Neural cell (in vitro differentiated cells): Measurements from ENCODE around the gene BCAS1.

Source experiments
- EZH2 ChIP-seq: fragments of 200-600, 300-800 bp; shearing (Covaris generic), sonication (generic); IDR thresholded peaks from 2 replicates; pipeline ENCODE4 v1.6.1; 2014; ENCODE audit warnings: antibody characterized with exemption, low read length, borderline replicate concordance, mild to moderate bottlenecking; ENCODE audit not compliant: insufficient read depth, poor library complexity, severe bottlenecking
- POLR2AphosphoS5 ChIP-seq: IDR thresholded peaks from 2 replicates; pipeline ENCODE4 v1.6.1; 2012
- RAD21 ChIP-seq: fragments of 450-650 bp; conservative IDR thresholded peaks from 2 replicates; pipeline ENCODE4 v1.6.1; 2014; ENCODE audit warnings: antibody characterized with exemption, mild to moderate bottlenecking, moderate library complexity
- SMC3 ChIP-seq: fragments of 450-650 bp; conservative IDR thresholded peaks from 2 replicates; pipeline ENCODE4 v1.6.1; 2014; ENCODE audit warnings: antibody characterized with exemption, mild to moderate bottlenecking, moderate library complexity; ENCODE audit not compliant: poor library complexity
- TAF1 ChIP-seq: IDR thresholded peaks from 2 replicates; pipeline ENCODE4 v1.6.1; 2012; ENCODE audit warnings: low read depth
- TF ChIP-seq, protein P1 (sequence below): fragments of 450-650 bp; IDR thresholded peaks from 2 replicates; pipeline ENCODE4 v1.5.1; 2014; ENCODE audit warnings: antibody characterized with exemption, mild to moderate bottlenecking, moderate library complexity; ENCODE audit not compliant: poor library complexity, severe bottlenecking
- TF ChIP-seq, protein P2 (sequence below): IDR thresholded peaks from 2 replicates; pipeline ENCODE4 v1.6.1; 2012; ENCODE audit warnings: borderline replicate concordance

DNA sequence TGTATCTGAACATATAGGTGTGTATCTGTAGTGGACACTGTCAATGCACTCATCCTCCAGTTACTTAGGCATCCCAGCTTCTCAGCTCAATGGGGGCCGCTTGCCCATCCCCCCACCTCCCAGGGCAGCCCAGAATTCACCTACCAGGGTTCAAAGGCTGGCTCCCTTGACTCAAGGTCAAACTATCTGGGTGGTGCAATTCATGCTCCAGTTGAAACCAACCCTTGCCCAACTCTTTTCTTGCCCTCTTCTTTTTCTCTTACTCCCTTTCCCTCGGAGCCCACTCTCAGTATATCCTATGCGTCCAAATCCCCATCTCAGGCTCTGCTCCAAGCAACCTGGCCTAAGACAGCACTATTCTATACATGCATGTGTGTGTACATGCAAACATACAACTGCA lies 127.4 kb downstream of the BCAS1 start:
- TF ChIP-seq, protein P1, sequence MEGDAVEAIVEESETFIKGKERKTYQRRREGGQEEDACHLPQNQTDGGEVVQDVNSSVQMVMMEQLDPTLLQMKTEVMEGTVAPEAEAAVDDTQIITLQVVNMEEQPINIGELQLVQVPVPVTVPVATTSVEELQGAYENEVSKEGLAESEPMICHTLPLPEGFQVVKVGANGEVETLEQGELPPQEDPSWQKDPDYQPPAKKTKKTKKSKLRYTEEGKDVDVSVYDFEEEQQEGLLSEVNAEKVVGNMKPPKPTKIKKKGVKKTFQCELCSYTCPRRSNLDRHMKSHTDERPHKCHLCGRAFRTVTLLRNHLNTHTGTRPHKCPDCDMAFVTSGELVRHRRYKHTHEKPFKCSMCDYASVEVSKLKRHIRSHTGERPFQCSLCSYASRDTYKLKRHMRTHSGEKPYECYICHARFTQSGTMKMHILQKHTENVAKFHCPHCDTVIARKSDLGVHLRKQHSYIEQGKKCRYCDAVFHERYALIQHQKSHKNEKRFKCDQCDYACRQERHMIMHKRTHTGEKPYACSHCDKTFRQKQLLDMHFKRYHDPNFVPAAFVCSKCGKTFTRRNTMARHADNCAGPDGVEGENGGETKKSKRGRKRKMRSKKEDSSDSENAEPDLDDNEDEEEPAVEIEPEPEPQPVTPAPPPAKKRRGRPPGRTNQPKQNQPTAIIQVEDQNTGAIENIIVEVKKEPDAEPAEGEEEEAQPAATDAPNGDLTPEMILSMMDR = no peak
- TF ChIP-seq POLR2AphosphoS5 (no peak), SMC3 (no peak), EZH2 (no peak), TAF1 (no peak), RAD21 (no peak)
- TF ChIP-seq, protein P2, sequence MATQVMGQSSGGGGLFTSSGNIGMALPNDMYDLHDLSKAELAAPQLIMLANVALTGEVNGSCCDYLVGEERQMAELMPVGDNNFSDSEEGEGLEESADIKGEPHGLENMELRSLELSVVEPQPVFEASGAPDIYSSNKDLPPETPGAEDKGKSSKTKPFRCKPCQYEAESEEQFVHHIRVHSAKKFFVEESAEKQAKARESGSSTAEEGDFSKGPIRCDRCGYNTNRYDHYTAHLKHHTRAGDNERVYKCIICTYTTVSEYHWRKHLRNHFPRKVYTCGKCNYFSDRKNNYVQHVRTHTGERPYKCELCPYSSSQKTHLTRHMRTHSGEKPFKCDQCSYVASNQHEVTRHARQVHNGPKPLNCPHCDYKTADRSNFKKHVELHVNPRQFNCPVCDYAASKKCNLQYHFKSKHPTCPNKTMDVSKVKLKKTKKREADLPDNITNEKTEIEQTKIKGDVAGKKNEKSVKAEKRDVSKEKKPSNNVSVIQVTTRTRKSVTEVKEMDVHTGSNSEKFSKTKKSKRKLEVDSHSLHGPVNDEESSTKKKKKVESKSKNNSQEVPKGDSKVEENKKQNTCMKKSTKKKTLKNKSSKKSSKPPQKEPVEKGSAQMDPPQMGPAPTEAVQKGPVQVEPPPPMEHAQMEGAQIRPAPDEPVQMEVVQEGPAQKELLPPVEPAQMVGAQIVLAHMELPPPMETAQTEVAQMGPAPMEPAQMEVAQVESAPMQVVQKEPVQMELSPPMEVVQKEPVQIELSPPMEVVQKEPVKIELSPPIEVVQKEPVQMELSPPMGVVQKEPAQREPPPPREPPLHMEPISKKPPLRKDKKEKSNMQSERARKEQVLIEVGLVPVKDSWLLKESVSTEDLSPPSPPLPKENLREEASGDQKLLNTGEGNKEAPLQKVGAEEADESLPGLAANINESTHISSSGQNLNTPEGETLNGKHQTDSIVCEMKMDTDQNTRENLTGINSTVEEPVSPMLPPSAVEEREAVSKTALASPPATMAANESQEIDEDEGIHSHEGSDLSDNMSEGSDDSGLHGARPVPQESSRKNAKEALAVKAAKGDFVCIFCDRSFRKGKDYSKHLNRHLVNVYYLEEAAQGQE = no peak
